Measurements from ENCODE around the gene TXNRD1. TPM values are rescaled to one million over a fixed set of nuclear protein-coding genes. Genes with fewer than 3 reads are reported as not detected.
"Not testable (repeated sequence)": the region's sequence is repeated elsewhere in the genome, so short reads cannot be mapped to it uniquely, and the experiment has no call there.

TXNRD1 gene
- total RNA-seq, 4 donors from 2014 or later = 23.4 to 43.2 (median 35.6) TPM

DNA sequence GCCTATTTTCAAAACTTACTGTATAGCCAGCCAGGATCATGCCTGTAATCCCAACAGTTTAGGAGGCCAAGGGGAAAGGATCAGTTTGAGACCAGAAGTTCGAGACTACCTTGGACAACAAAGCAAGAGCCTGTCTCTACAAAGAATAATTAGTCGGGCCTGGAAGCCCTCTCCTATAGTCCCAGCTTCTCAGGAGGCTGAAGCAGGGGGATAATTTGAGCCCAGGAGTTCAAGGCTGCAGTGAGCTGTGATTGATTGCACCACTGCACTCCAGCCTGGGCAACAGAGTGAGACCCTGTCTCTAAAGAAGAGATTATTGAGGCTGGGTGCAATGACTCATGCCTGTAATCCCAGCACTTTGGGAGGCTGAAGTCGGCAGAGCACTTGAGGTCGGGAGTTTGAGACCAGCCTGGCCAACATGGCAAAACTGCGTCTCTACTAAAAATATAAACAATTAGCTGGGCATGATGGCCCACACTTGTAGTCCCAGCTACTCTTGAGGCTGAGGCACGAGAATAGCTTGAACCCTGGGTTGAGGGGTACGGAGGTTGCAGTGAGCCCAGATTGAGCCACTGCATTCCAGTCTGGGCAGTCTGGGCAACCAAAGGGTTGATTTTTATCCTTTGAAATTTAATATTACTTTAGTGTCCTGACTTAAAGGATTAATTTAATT lies 102.1 kb downstream of the TXNRD1 start:
- H3K4me3 ChIP-seq (ENCODE audit: low read depth, poor library complexity, severe bottlenecking) = no peak overlapping the region
- 97 to 98% methylated on average over 7 of the region's 7 CpGs for WGBS, 2 donors
- DNase-seq (ENCODE audit: low spot score in 2 of 2) = no peak
- TF ChIP-seq, protein P1, sequence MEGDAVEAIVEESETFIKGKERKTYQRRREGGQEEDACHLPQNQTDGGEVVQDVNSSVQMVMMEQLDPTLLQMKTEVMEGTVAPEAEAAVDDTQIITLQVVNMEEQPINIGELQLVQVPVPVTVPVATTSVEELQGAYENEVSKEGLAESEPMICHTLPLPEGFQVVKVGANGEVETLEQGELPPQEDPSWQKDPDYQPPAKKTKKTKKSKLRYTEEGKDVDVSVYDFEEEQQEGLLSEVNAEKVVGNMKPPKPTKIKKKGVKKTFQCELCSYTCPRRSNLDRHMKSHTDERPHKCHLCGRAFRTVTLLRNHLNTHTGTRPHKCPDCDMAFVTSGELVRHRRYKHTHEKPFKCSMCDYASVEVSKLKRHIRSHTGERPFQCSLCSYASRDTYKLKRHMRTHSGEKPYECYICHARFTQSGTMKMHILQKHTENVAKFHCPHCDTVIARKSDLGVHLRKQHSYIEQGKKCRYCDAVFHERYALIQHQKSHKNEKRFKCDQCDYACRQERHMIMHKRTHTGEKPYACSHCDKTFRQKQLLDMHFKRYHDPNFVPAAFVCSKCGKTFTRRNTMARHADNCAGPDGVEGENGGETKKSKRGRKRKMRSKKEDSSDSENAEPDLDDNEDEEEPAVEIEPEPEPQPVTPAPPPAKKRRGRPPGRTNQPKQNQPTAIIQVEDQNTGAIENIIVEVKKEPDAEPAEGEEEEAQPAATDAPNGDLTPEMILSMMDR (IDR thresholded peaks at IDR 0.05) = no peak
- TF ChIP-seq POLR2A (IDR thresholded peaks at IDR 0.05) = no peak
- intact Hi-C loops (cut with DNase I; ENCODE audit: low total_unique reads) = no loop called here

- intact Hi-C loops (cut with DNase I; ENCODE audit: low total_unique reads) = no loop called here
- TF ChIP-seq POLR2A (IDR thresholded peaks at IDR 0.05) = no peak
- TF ChIP-seq, protein P1 (IDR thresholded peaks at IDR 0.05) = no peak
- DNase-seq (ENCODE audit: low spot score in 2 of 2) = no peak
- no peak overlapping the region for H3K4me3 ChIP-seq (ENCODE audit: low read depth, poor library complexity, severe bottlenecking)
- 85 to 100% methylated on average over 1 of the region's 1 CpG for WGBS, 2 donors
These were observed 103.4 kb downstream of the TXNRD1 start for GRCh38 chr12:104319028-104319427.

DNA sequence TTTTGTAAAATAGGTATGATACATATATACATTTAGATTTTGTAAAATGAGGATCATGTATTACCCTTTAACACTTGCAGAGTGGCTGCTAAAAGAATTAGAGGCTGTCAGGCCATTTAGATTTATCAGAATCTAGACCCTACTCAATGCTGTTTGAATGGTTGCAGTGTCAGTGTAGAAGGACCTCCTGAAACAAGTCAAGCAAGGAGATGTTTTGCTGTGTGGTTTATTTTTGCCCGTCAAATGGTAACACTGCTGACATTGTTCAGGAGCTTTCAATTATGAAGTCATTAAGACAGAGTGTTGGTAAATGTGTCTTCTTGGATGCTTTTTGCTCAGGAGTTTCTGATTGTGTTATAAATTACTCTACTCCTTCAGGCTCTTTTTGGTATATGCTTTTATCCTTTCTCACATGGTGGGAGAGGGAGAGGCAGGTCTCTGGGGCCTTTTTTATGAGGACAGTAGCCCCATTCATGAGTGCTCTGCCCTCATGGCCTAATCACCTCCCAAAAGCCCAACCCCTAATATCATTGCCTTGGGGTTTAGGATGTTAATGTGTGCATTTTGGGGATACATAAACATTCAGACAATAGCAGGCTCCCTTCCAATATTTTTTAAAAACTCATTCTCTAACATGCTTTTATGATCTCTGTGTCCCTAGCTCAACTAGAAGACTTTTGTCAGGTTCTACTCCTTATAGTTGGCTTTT lies 104.5 kb downstream of the TXNRD1 start:
- WGBS, 2 donors = 76 to 85% methylated on average over 1 of the region's 1 CpG
- DNase-seq (ENCODE audit: low spot score in 2 of 2) = no peak
- TF ChIP-seq, protein P1 (IDR thresholded peaks at IDR 0.05) = no peak
- no peak for TF ChIP-seq POLR2A (IDR thresholded peaks at IDR 0.05)
- H3K4me3 ChIP-seq (ENCODE audit: low read depth, poor library complexity, severe bottlenecking) = no peak overlapping the region
- intact Hi-C loops (cut with DNase I; ENCODE audit: low total_unique reads) = no loop called here

DNA sequence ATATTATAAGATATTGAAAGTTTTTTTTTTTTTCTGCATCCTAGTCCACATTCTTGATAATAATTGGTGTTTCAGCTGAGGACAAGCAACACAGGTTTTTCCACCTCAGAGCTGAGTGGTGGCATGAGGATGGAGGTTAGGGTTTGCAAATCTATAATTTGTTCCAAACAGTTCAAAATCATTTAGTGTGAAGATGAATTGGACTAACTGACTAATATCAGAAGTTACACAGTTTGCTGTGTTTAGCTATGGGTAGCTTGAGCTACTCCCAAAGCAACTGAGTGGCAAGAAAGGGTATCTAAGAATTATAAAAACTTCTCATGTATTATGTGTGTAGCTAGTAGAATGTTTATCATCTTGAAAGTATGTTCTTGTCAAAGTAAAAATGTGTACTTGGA lies 105.0 kb downstream of the TXNRD1 start:
- DNase-seq (ENCODE audit: low spot score in 2 of 2) = no peak
- no peak overlapping the region for H3K4me3 ChIP-seq (ENCODE audit: low read depth, poor library complexity, severe bottlenecking)
- TF ChIP-seq, protein P1 (IDR thresholded peaks at IDR 0.05) = no peak
- no peak for TF ChIP-seq POLR2A (IDR thresholded peaks at IDR 0.05)
- intact Hi-C loops (cut with DNase I; ENCODE audit: low total_unique reads) = no loop called here

- H3K4me3 ChIP-seq (ENCODE audit: low read depth, poor library complexity, severe bottlenecking) = no peak overlapping the region
- 93 to 98% methylated on average over 1 of the region's 1 CpG for WGBS, 2 donors
- TF ChIP-seq POLR2A (IDR thresholded peaks at IDR 0.05) = no peak
- TF ChIP-seq, protein P1 (IDR thresholded peaks at IDR 0.05) = no peak
- intact Hi-C loops (cut with DNase I; ENCODE audit: low total_unique reads) = no loop called here
- no peak for DNase-seq (ENCODE audit: low spot score in 2 of 2)
These were observed 106.4 kb downstream of the TXNRD1 start for GRCh38 chr12:104321949-104322348.

GRCh38 chr12:104322533-104322932 lies 107.0 kb downstream of the TXNRD1 start:
- 97 to 100% methylated on average over 2 of the region's 2 CpGs for WGBS, 2 donors
- intact Hi-C loops (cut with DNase I; ENCODE audit: low total_unique reads); DNase-seq (ENCODE audit: low spot score in 2 of 2): not testable (repeated sequence)

More at GRCh38 chr12:104322533-104322932, 107.0 kb downstream of the TXNRD1 start:
- H3K4me3 ChIP-seq (ENCODE audit: low read depth, poor library complexity, severe bottlenecking) = not testable (repeated sequence)

All from lower leg skin (tissue), 4 donors.